Activated B cell treated with CpG ODN at 0.5 μM for 24 hours (primary cell): ENCODE measurements around the gene NOA1. TPM values are rescaled to one million over a fixed set of nuclear protein-coding genes. Genes with fewer than 3 reads are reported as not detected.
"Not testable (repeated sequence)": the region's sequence is repeated elsewhere in the genome, so short reads cannot be mapped to it uniquely, and the experiment has no call there.

ENCODE experiments used
- ATAC-seq: fragments of 200-7000 bp; cut with Tn5 transposase; one replicate; pipeline ENCODE4 v1.10.0; 2021; ENCODE audit warnings: low read depth, mild to moderate bottlenecking, moderate library complexity
- CTCF ChIA-PET: fragments of 350-600 bp; sonication (Branson Sonifier 250); formaldehyde crosslinking; loops from one replicate; lab custom pipeline; 2021; ENCODE audit warnings: antibody characterized with exemption; lab: Charles Lee
- POLR2A ChIA-PET: fragments of 350-600 bp; sonication (Branson Sonifier 250); formaldehyde crosslinking; loops from one replicate; lab custom pipeline; 2021; ENCODE audit warnings: antibody characterized with exemption; lab: Charles Lee
- DNase-seq: peaks from one replicate; pipeline ENCODE4 v3.0.0; 2022
- H3K27ac Mint-ChIP-seq: one replicate; pipeline ENCODE4 v1.8.0; 2020; ENCODE audit warnings: mixed read lengths
- H3K27me3 Mint-ChIP-seq: one replicate; pipeline ENCODE4 v1.8.0; 2021; ENCODE audit warnings: mixed read lengths
- H3K36me3 Mint-ChIP-seq: one replicate; pipeline ENCODE4 v1.8.0; 2021; ENCODE audit warnings: low read depth, mixed read lengths
- H3K4me1 Mint-ChIP-seq: one replicate; pipeline ENCODE4 v1.8.0; 2021; ENCODE audit warnings: mixed read lengths
- H3K4me3 Mint-ChIP-seq: one replicate; pipeline ENCODE4 v1.8.0; 2020; ENCODE audit warnings: mild to moderate bottlenecking, mixed read lengths
- H3K9me3 Mint-ChIP-seq: one replicate; pipeline ENCODE4 v1.8.0; 2020; ENCODE audit warnings: mixed read lengths
- CTCF ChIP-seq: fragments of 200-600 bp; IDR thresholded peaks from one replicate; pipeline ENCODE4 v1.8.0; 2022; ENCODE audit warnings: antibody characterized with exemption, mild to moderate bottlenecking
- intact Hi-C: fragments of 100-400 bp; cut with micrococcal nuclease; formaldehyde crosslinking; loops from one replicate; pipeline ENCODE4 v1.15.1; 2024
- total RNA-seq: library from RNA; stranded (reverse); gene quantifications from 2 replicates; pipeline ENCODE4 v1.2.3, GENCODE V29; 2022

The NOA1 gene
- total RNA-seq, 1 donor from 2014 or later = 25.0 TPM

- intact Hi-C loops = no loop called here
- DNase-seq (no peak), ATAC-seq (no peak)
- Mint-ChIP-seq H3K4me1 (peaks cover 4% of the 10 kb centered on the region), H3K9me3 (no peaks in the 10 kb centered on the region), H3K4me3 (no peak overlapping the region), H3K27ac (no peak overlapping the region), H3K27me3 (no peaks in the 10 kb centered on the region), H3K36me3 (peaks cover 68% of the 10 kb centered on the region)
- CTCF ChIA-PET = interaction anchor here (0.7 kb wide), 1 partner anchor 31 kb away, joined by 5 read pairs; no protein-coding TSS in a partner anchor
- TF ChIP-seq CTCF = no peak
- POLR2A ChIA-PET = no interaction called here
Observed at GRCh38 chr4:56927196-56927595, 50.2 kb downstream of the NOA1 start.

DNA sequence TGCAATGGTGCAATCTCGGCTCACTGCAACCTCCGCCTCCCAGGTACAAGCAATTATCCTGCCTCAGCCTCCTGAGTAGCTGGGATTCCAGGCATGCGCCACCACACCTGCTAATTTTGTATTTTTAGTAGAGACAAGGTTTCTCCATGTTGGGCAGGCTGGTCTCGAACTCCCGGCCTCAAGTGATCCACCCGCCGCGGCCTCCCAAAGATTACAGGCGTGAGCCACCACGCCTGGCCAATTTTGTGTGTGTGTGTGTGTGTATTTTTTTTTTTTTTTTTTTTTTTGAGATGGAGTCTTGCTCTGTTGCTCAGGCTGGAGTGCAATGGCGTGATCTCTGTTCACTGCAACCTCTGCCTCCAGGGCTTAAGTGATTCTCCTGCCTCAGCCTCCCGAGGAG lies 62.4 kb downstream of the NOA1 start:
- H3K9me3 Mint-ChIP-seq, DNase-seq, H3K4me3 Mint-ChIP-seq, intact Hi-C loops, CTCF ChIA-PET, POLR2A ChIA-PET, ATAC-seq, H3K27me3 Mint-ChIP-seq, H3K27ac Mint-ChIP-seq: not testable (repeated sequence)
- H3K4me1 Mint-ChIP-seq = peaks cover 56% of the 10 kb centered on the region
- H3K36me3 Mint-ChIP-seq = peaks cover 27% of the 10 kb centered on the region

- H3K4me3 Mint-ChIP-seq = no peak overlapping the region
Observed at GRCh38 chr4:56914336-56914735, 63.1 kb downstream of the NOA1 start.

More at GRCh38 chr4:56914336-56914735, 63.1 kb downstream of the NOA1 start:
- no peak for ATAC-seq
- DNase-seq = no peak
- H3K9me3 Mint-ChIP-seq = no peaks in the 10 kb centered on the region
- ChIA-PET POLR2A (no interaction called here), CTCF (no interaction called here)
- no peaks in the 10 kb centered on the region for H3K27me3 Mint-ChIP-seq
- peaks cover 25% of the 10 kb centered on the region for H3K36me3 Mint-ChIP-seq
- peak overlapping the region; percentile 24 for H3K27ac Mint-ChIP-seq
- peaks cover 61% of the 10 kb centered on the region for H3K4me1 Mint-ChIP-seq
- intact Hi-C loops = no loop called here
- no peak for TF ChIP-seq CTCF

Other genes starting within 250 kb of the NOA1 start
- 1.2 TPM in 1 of 2 replicates, not detected in the other for gene SPINK2, start 155.9 kb downstream of the NOA1 start, total RNA-seq
- 48.3 and 49.1 TPM in 2 replicates for gene REST, start 69.7 kb downstream of the NOA1 start, total RNA-seq
- gene POLR2B, start 1.3 kb upstream of the NOA1 start, total RNA-seq = 108 and 118 TPM in 2 replicates
- gene IGFBP7, start 132.8 kb upstream of the NOA1 start, total RNA-seq = not detected in 2 replicates